ENCODE results near the gene TBC1D20. TPM values are rescaled to one million over a fixed set of nuclear protein-coding genes. Genes with fewer than 3 reads are reported as not detected.

Gene TBC1D20
- total and polyA plus RNA-seq, 9 donors = 23.6 to 37.8 (median 29.6) TPM

DNA sequence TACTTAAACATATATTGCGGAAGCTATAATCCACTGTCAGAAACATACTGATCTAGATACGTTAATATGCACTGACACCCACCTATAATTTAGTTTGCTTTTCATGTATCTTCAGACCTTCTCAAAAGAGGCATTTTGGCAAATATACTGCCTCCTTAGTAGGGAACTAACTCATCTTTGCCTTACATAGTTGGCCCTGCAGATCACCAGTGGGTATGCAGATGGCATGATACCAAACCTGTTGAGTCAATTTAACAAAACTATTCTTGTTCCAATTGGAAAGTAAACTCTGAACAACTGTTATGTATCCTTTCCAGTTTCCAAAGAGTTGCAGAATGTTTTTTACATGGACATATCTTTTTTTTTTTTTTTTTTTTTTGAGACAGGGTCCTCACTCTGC lies 35.6 kb upstream of the TBC1D20 start:
- DNase-seq = no peak
- no peak overlapping the region for H3K4me3 ChIP-seq (ENCODE audit: low read length)
- no peaks in the 10 kb centered on the region for H3K27me3 ChIP-seq (ENCODE audit: control insufficient read depth, insufficient read depth, low read length)
- H3K4me1 ChIP-seq (ENCODE audit: control insufficient read depth, insufficient read depth, low read length) = no peaks in the 10 kb centered on the region
- WGBS (ENCODE audit: insufficient coverage) = 92% methylated on average over 2 of the region's 2 CpGs
- H3K9me3 ChIP-seq (replicated peaks; ENCODE audit: control insufficient read depth, low read depth, low read length) = no peaks in the 10 kb centered on the region
- H3K36me3 ChIP-seq (ENCODE audit: control insufficient read depth, insufficient read depth, low read length) = peaks cover 57% of the 10 kb centered on the region
- no peak overlapping the region for H3K27ac ChIP-seq (ENCODE audit: low read length)

DNA sequence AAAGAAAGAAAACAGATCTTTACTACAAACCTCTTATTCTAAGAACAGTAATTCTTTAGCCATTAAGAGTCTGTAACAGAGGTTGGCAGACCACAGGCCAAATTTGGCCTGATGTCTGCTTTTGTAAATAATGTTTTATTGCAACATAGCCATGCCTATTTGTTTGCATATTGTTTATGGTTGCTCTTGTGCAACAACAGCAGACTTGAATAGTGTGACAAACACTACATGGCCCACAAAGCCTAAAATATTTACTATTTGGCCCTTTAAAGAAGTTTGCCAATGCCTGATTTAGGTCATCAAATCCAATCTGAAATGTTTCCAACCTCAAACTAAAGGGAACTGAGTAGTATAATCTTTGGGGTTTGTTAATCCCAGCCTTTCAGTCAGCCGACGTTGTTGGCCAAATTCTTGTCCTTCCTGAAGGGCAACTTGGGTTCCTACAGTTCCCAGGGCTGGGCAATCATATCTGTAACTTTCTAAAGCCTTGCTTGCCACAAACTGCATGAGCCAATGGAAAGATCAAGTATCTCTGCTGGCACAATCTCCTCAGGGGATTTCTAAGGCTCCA lies 33.9 kb upstream of the TBC1D20 start:
- H3K4me1 ChIP-seq (ENCODE audit: control insufficient read depth, insufficient read depth, low read length) = no peaks in the 10 kb centered on the region
- no peak overlapping the region for H3K4me3 ChIP-seq (ENCODE audit: low read length)
- DNase-seq = no peak
- H3K9me3 ChIP-seq (replicated peaks; ENCODE audit: control insufficient read depth, low read depth, low read length) = no peaks in the 10 kb centered on the region
- peaks cover 52% of the 10 kb centered on the region for H3K36me3 ChIP-seq (ENCODE audit: control insufficient read depth, insufficient read depth, low read length)
- no peak overlapping the region for H3K27ac ChIP-seq (ENCODE audit: low read length)
- H3K27me3 ChIP-seq (ENCODE audit: control insufficient read depth, insufficient read depth, low read length) = no peaks in the 10 kb centered on the region
- WGBS (ENCODE audit: insufficient coverage) = 69% methylated on average over 2 of the region's 2 CpGs

DNA sequence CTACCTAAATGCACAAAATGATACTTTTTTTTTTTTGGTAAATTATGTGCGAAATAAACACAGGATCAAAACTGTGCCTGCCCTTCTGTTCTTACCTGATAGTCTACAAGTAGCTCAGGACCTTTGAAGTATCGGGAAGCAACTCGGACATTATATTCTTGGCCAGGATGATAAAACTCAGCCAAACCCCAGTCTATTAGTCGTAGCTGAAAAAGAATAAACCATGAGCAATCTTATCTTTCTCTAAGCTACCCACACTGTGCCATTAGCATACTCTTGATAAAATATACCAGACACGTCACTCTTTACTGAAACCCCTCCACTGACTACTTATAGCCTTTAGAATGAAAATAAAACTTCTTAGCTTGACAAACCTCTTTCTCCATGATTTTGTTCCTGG lies 29.8 kb upstream of the TBC1D20 start:
- H3K4me3 ChIP-seq (ENCODE audit: low read length) = no peak overlapping the region
- peaks cover 59% of the 10 kb centered on the region for H3K36me3 ChIP-seq (ENCODE audit: control insufficient read depth, insufficient read depth, low read length)
- no peak for DNase-seq
- H3K4me1 ChIP-seq (ENCODE audit: control insufficient read depth, insufficient read depth, low read length) = no peaks in the 10 kb centered on the region
- no peaks in the 10 kb centered on the region for H3K27me3 ChIP-seq (ENCODE audit: control insufficient read depth, insufficient read depth, low read length)
- 100% methylated on average over 1 of the region's 5 CpGs for WGBS (ENCODE audit: insufficient coverage)
- H3K27ac ChIP-seq (ENCODE audit: low read length) = no peak overlapping the region
- H3K9me3 ChIP-seq (replicated peaks; ENCODE audit: control insufficient read depth, low read depth, low read length) = no peaks in the 10 kb centered on the region

DNA sequence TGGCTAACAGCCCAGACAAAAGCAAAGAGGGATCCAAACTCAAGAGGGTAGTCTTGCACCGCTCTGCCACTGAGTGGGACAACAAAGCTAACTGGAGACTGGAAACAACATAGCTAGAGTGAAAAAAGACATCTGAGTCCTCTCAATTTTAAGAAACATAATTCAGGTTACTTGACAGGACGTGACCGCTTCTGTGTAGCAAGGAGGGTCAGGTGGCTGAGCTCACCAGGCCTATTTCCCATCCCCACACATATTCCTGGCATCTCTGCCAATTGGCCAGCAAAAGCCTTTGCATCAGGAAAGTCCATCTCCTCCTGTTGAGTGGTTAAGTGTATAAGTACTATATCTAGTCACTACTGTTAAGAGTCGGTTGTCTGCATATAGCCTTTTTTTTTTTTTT lies 25.3 kb upstream of the TBC1D20 start:
- H3K27me3 ChIP-seq (ENCODE audit: control insufficient read depth, insufficient read depth, low read length) = no peaks in the 10 kb centered on the region
- H3K4me3 ChIP-seq (ENCODE audit: low read length) = no peak overlapping the region
- DNase-seq = peak; percentile 41
- H3K36me3 ChIP-seq (ENCODE audit: control insufficient read depth, insufficient read depth, low read length) = peaks cover 62% of the 10 kb centered on the region
- H3K9me3 ChIP-seq (replicated peaks; ENCODE audit: control insufficient read depth, low read depth, low read length) = no peaks in the 10 kb centered on the region
- WGBS (ENCODE audit: insufficient coverage) = no CpG with 5 or more reads among the region's 4 CpGs
- H3K27ac ChIP-seq (ENCODE audit: low read length) = no peak overlapping the region
- H3K4me1 ChIP-seq (ENCODE audit: control insufficient read depth, insufficient read depth, low read length) = peaks cover 3% of the 10 kb centered on the region

DNA sequence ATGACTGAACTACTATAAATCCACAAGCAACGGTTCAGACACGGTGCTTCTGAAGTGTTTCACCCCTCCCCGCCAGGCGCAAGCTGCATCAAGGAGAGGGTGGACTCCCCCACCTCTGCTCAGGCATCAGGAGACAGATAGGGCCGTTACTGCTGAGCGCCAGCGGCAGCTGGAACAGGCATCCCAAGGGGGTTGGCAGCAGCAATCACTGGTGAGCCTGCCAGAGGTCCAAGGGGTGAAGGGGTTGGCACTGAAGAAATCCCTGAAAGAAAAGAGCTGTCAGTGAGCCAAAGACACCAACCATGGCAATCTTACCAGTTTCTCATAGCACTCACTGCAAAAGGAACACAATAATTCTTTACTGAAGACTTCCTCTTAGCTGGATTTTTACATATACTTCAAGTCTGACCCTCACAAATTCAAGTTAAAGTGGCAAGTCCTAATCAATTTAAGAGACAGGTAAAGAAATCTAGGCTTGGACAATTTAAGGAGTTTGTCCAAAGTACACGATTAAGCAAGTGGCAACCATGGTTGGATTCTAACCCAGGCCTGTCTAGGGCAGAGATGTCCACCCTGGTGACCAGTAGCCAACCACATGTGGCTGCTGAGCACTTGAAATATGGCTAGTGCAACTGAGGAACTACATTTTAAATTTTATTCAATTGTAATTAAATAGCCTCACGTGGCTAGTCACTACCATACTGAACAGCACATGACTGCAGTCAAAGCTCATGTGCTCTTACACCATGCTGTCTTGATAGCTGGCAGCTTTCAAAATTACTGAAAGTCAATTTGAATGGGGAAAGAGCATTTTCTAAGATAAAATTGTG lies 21.7 kb upstream of the TBC1D20 start:
- peak; percentile 45 for DNase-seq
- 41% methylated on average over 2 of the region's 9 CpGs for WGBS (ENCODE audit: insufficient coverage)
- no peaks in the 10 kb centered on the region for H3K27me3 ChIP-seq (ENCODE audit: control insufficient read depth, insufficient read depth, low read length)
- no peaks in the 10 kb centered on the region for H3K9me3 ChIP-seq (replicated peaks; ENCODE audit: control insufficient read depth, low read depth, low read length)
- H3K36me3 ChIP-seq (ENCODE audit: control insufficient read depth, insufficient read depth, low read length) = peaks cover 69% of the 10 kb centered on the region
- no peak overlapping the region for H3K27ac ChIP-seq (ENCODE audit: low read length)
- H3K4me3 ChIP-seq (ENCODE audit: low read length) = no peak overlapping the region
- H3K4me1 ChIP-seq (ENCODE audit: control insufficient read depth, insufficient read depth, low read length) = peaks cover 3% of the 10 kb centered on the region

DNA sequence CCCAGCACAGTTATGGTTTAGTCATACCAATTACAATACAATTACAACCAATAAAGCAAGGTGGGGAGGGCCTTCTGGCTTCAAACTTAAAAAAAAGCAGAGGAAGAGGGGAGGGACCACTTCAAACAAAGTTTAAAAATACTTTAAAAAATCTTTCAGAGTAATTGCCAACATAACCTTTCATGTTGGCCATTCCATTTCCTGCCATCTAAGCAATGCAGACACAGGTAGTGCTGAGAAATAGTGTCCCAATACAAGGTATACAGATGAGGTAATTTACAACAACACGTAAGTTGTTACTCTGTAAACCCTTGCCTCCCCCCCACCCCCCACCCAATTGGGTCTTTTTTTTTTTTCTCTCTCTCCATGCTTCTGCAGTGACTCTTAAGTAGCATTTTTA lies 18.8 kb upstream of the TBC1D20 start:
- Histone ChIP-seq H3K4me3 (ENCODE audit: low read length) (no peak overlapping the region), H3K27me3 (ENCODE audit: control insufficient read depth, insufficient read depth, low read length) (no peaks in the 10 kb centered on the region), H3K36me3 (ENCODE audit: control insufficient read depth, insufficient read depth, low read length) (peaks cover 62% of the 10 kb centered on the region), H3K9me3 (replicated peaks; ENCODE audit: control insufficient read depth, low read depth, low read length) (no peaks in the 10 kb centered on the region), H3K4me1 (ENCODE audit: control insufficient read depth, insufficient read depth, low read length) (peaks cover 5% of the 10 kb centered on the region), H3K27ac (ENCODE audit: low read length) (no peak overlapping the region)
- DNase-seq = no peak
- WGBS (ENCODE audit: insufficient coverage) = no CpG with 5 or more reads among the region's 1 CpG

DNA sequence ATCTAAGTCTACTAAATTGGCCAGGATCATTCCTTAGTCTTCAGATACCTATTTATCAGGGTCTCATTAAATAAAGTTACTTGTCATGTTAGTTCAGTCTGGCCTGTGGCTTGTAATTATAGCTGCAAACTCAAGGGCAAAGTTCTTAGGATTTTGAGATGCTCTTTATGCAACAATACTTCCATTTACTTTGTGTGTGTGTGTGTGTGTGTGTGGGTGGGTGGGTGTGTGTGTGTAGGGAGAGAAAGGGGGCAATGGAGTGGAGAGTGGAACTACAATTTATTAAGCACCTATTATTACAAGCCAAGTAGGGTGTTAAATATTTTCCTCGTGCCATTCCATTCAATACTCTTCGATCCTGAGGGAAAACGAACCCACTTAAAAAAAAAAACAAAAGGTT lies 17.7 kb upstream of the TBC1D20 start:
- H3K27me3 ChIP-seq (ENCODE audit: control insufficient read depth, insufficient read depth, low read length) = no peaks in the 10 kb centered on the region
- no peak overlapping the region for H3K4me3 ChIP-seq (ENCODE audit: low read length)
- H3K4me1 ChIP-seq (ENCODE audit: control insufficient read depth, insufficient read depth, low read length) = peaks cover 10% of the 10 kb centered on the region
- H3K9me3 ChIP-seq (replicated peaks; ENCODE audit: control insufficient read depth, low read depth, low read length) = no peaks in the 10 kb centered on the region
- no peak for DNase-seq
- H3K27ac ChIP-seq (ENCODE audit: low read length) = no peak overlapping the region
- H3K36me3 ChIP-seq (ENCODE audit: control insufficient read depth, insufficient read depth, low read length) = peaks cover 56% of the 10 kb centered on the region
- no CpG with 5 or more reads among the region's 3 CpGs for WGBS (ENCODE audit: insufficient coverage)

DNA sequence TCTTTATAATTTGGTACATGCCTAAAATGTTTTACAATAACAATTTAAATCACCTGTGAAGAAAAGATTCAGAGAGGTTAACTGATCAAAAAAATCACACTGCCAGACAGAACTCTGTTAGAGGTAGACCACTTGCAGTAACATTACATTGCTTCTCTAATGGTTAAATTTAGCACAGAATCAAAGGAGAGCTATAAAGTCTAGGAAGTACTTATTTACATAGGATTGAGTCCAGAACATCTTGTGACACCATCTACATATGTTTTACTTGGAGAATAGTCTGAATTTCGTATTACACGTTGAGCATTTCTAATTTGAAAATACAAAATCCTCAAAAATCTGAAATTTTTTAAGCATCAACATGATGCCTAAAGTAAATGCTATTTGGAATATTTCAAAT lies 17.2 kb upstream of the TBC1D20 start:
- H3K4me1 ChIP-seq (ENCODE audit: control insufficient read depth, insufficient read depth, low read length) = peaks cover 10% of the 10 kb centered on the region
- no peaks in the 10 kb centered on the region for H3K27me3 ChIP-seq (ENCODE audit: control insufficient read depth, insufficient read depth, low read length)
- DNase-seq = no peak
- H3K27ac ChIP-seq (ENCODE audit: low read length) = no peak overlapping the region
- no peak overlapping the region for H3K4me3 ChIP-seq (ENCODE audit: low read length)
- no CpG with 5 or more reads among the region's 2 CpGs for WGBS (ENCODE audit: insufficient coverage)
- no peaks in the 10 kb centered on the region for H3K9me3 ChIP-seq (replicated peaks; ENCODE audit: control insufficient read depth, low read depth, low read length)
- H3K36me3 ChIP-seq (ENCODE audit: control insufficient read depth, insufficient read depth, low read length) = peaks cover 56% of the 10 kb centered on the region

DNA sequence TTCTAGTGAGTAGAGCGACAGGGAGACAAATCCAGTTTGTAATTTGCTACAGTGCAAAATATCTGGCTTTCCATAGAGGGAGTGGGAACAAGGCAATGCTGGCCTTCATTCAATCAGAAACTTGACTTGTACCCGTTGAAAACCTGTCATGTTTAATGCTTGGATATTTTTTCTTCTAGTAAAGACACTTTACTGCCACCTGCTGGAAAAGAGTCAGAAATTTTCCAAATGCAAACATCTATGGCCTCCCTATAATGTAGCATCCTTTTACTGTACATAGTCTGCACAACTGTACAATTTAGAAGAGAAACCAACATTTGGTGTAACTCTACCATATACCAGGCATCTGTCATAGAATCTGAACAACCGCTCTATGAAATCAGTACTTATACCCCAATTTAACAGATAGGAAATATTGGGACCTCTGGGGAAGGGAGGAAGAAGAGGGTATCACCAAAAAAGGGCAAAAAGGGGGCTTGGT lies 16.7 kb upstream of the TBC1D20 start:
- Histone ChIP-seq H3K27me3 (ENCODE audit: control insufficient read depth, insufficient read depth, low read length) (no peaks in the 10 kb centered on the region), H3K27ac (ENCODE audit: low read length) (no peak overlapping the region), H3K9me3 (replicated peaks; ENCODE audit: control insufficient read depth, low read depth, low read length) (no peaks in the 10 kb centered on the region), H3K36me3 (ENCODE audit: control insufficient read depth, insufficient read depth, low read length) (peaks cover 51% of the 10 kb centered on the region), H3K4me1 (ENCODE audit: control insufficient read depth, insufficient read depth, low read length) (peaks cover 10% of the 10 kb centered on the region), H3K4me3 (ENCODE audit: low read length) (no peak overlapping the region)
- no CpG with 5 or more reads among the region's 3 CpGs for WGBS (ENCODE audit: insufficient coverage)
- peak; percentile 83 for DNase-seq

DNA sequence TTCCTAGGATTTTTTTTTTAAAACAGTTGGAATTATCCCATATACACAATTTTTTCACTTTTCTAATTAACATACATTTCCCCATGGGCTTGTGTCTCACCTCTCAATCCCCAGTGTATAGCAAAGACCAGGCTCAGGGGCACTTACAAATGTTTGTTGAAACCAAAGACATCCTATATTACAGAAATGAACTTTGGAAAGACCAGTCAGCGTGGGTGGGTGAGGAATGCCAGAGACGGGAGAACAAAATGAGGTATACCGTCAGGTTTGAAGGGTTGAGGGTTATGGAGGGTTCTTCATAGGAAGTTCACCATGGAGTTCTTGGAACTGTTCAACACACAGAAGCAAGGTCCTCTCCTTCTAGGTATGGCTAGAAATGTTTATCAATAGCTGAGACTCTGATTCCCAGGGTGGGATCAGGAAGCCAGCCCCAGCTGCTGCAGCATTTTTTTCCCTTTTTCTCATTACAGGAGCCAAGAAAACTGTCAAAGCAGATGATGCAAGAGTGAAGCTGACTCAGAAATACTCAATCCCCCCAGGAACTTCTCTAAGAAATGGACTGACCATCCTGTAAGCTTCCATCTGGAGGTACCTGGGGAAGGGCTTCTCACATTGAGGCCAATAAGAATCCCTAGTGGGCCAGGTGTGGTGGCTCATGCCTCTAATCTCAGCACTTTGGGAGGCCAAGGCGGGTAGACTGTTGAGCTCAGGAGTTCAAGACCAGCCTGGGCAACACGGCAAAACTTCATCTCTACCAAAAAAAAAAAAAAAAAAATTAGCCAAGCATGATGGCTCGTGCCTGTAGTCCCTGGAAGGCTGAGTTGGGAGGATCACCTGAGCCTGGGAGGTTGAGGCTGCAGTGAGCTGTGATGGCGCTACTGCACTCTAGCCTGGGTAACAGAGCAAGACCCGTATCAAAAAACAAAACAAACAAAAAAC lies 15.9 kb upstream of the TBC1D20 start:
- Histone ChIP-seq H3K27me3 (ENCODE audit: control insufficient read depth, insufficient read depth, low read length) (no peaks in the 10 kb centered on the region), H3K36me3 (ENCODE audit: control insufficient read depth, insufficient read depth, low read length) (peaks cover 46% of the 10 kb centered on the region), H3K4me1 (ENCODE audit: control insufficient read depth, insufficient read depth, low read length) (peaks cover 7% of the 10 kb centered on the region), H3K9me3 (replicated peaks; ENCODE audit: control insufficient read depth, low read depth, low read length) (no peaks in the 10 kb centered on the region), H3K4me3 (ENCODE audit: low read length) (no peak overlapping the region), H3K27ac (ENCODE audit: low read length) (no peak overlapping the region)
- peak; percentile 64 for DNase-seq
- WGBS (ENCODE audit: insufficient coverage) = no CpG with 5 or more reads among the region's 8 CpGs
